ENCODE data around the gene POMGNT1. TPM values are rescaled to one million over a fixed set of nuclear protein-coding genes. Genes with fewer than 3 reads are reported as not detected.
"Not testable (repeated sequence)": the region's sequence is repeated elsewhere in the genome, so short reads cannot be mapped to it uniquely, and the experiment has no call there.

Gene POMGNT1
- total RNA-seq, 2 experiments from 2014 or later: 30.8 to 37.3 TPM

GRCh38 chr1:46224966-46225365 lies 26.7 kb upstream of the POMGNT1 start:
- Histone ChIP-seq H4K20me1 (ENCODE audit: insufficient read depth, low read length) (no peaks in the 10 kb centered on the region), H3K9me2 (ENCODE audit: insufficient read depth, low read length) (no peaks in the 10 kb centered on the region), H3K4me2 (ENCODE audit: low read length) (no peak overlapping the region), H3K27ac (ENCODE audit: low read depth, low read length, poor library complexity, severe bottlenecking) (no peak overlapping the region), H3K4me3 (ENCODE audit: low read depth, low read length, poor library complexity, severe bottlenecking) (no peak overlapping the region), H3K4me1 (ENCODE audit: insufficient read depth, low read length, poor library complexity, severe bottlenecking) (peaks cover 18% of the 10 kb centered on the region), H3K36me3 (ENCODE audit: insufficient read depth, low read length) (no peaks in the 10 kb centered on the region), H2AFZ (ENCODE audit: low read length) (no peak overlapping the region), H3K79me2 (ENCODE audit: insufficient read depth, low read depth, low read length) (no peaks in the 10 kb centered on the region), H3K9me3 (ENCODE audit: low read length) (no peaks in the 10 kb centered on the region)
- ChIA-PET CTCF (ENCODE audit: unreplicated experiment) (interaction anchor here (0.8 to 1.9 kb wide), 3 partner anchors 20 to 44 kb away, joined by 3 to 10 read pairs (median 7); no protein-coding TSS in a partner anchor), POLR2A (interaction anchor here (0.6 to 1.6 kb wide), 4 partner anchors 8 to 182 kb away, joined by 3 to 6 read pairs (median 3); no protein-coding TSS in a partner anchor)
- no peak for DNase-seq (ENCODE audit: low spot score)
- TF ChIP-seq, protein P1, sequence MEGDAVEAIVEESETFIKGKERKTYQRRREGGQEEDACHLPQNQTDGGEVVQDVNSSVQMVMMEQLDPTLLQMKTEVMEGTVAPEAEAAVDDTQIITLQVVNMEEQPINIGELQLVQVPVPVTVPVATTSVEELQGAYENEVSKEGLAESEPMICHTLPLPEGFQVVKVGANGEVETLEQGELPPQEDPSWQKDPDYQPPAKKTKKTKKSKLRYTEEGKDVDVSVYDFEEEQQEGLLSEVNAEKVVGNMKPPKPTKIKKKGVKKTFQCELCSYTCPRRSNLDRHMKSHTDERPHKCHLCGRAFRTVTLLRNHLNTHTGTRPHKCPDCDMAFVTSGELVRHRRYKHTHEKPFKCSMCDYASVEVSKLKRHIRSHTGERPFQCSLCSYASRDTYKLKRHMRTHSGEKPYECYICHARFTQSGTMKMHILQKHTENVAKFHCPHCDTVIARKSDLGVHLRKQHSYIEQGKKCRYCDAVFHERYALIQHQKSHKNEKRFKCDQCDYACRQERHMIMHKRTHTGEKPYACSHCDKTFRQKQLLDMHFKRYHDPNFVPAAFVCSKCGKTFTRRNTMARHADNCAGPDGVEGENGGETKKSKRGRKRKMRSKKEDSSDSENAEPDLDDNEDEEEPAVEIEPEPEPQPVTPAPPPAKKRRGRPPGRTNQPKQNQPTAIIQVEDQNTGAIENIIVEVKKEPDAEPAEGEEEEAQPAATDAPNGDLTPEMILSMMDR (conservative IDR thresholded peaks at IDR 0.05; ENCODE audit: low read length): no peak
- TF ChIP-seq EZH2phosphoT487 (IDR thresholded peaks at IDR 0.05; ENCODE audit: borderline replicate concordance, low read depth, low read length): no peak
- intact Hi-C loops (cut with micrococcal nuclease; ENCODE audit: unreplicated experiment): loop anchor here (10.0 kb wide), 1 partner anchor 610 kb away; no protein-coding TSS in a partner anchor
- BruUV-seq (replicated peaks): no TSS peak

DNA sequence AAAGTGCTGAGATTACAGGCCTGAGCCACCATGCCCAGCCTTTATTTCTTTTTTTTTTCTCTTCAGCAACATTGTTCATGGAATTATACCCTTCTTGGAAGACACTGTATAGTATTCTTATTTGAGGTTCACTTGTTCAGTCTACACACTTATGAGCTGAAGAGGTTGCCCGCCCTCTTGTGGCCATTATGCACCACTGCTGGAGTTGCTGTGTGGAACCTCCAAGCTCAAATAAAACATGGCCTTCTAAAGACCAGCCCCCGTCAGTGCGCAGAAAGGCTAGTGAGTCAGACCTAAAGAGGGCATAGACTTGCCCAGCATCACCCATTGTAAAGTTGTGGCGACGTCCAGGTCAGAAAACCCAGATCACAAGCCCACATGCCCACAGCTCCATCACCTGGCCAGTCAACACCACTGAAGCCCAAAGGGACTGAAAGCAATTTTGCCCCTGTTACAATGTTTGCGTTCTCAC lies 25.3 kb upstream of the POMGNT1 start:
- CTCF ChIA-PET (ENCODE audit: unreplicated experiment): interaction anchor here (0.5 to 1.9 kb wide), 13 partner anchors 11 to 293 kb away, joined by 3 to 15 read pairs (median 5); partner anchors contain the start of genes P3R3URF and POMGNT1
- DNase-seq (ENCODE audit: low spot score): peak; percentile 91
- TF ChIP-seq, protein P1 (conservative IDR thresholded peaks at IDR 0.05; ENCODE audit: low read length): peak; percentile 100
- no peak for TF ChIP-seq EZH2phosphoT487 (IDR thresholded peaks at IDR 0.05; ENCODE audit: borderline replicate concordance, low read depth, low read length)
- Histone ChIP-seq H3K4me1 (ENCODE audit: insufficient read depth, low read length, poor library complexity, severe bottlenecking) (peaks cover 18% of the 10 kb centered on the region), H3K79me2 (ENCODE audit: insufficient read depth, low read depth, low read length) (no peaks in the 10 kb centered on the region), H4K20me1 (ENCODE audit: insufficient read depth, low read length) (no peaks in the 10 kb centered on the region), H3K4me3 (ENCODE audit: low read depth, low read length, poor library complexity, severe bottlenecking) (no peak overlapping the region), H3K9me2 (ENCODE audit: insufficient read depth, low read length) (no peaks in the 10 kb centered on the region), H3K36me3 (ENCODE audit: insufficient read depth, low read length) (no peaks in the 10 kb centered on the region), H3K9me3 (ENCODE audit: low read length) (no peaks in the 10 kb centered on the region), H3K27ac (ENCODE audit: low read depth, low read length, poor library complexity, severe bottlenecking) (peak overlapping the region; percentile 22), H2AFZ (ENCODE audit: low read length) (peak overlapping the region; percentile 57), H3K4me2 (ENCODE audit: low read length) (peak overlapping the region; percentile 46; the same call in 1 of the 2 replicates)
- BruUV-seq (replicated peaks): no TSS peak
- POLR2A ChIA-PET: interaction anchor here (0.6 to 1.6 kb wide), 12 partner anchors 9 to 380 kb away, joined by 3 to 7 read pairs (median 4); partner anchors contain the start of gene POMGNT1
- intact Hi-C loops (cut with micrococcal nuclease; ENCODE audit: unreplicated experiment): loop anchor here (1.0 to 10.0 kb wide), 4 partner anchors 25 to 609 kb away; partner anchors contain the start of gene POMGNT1

DNA sequence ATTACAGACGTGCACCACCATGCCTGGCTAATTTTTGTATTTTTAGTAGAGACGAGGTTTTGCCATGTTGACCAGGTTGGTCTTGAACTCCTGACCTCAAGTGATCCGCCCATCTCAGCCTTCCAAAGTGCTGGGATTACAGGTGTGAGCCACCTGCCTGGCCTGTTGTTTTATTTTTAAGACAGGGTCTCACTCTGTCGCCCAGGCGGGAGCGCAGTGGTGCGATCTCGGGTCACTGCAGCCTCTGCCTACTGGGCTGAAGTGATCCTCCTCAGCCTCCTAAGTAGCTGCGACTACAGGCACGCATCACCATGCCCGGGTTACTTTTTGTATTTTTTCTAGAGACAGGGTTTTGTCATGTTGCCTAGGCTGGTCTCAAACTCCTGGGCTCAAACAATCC lies 24.8 kb upstream of the POMGNT1 start:
- ChIA-PET CTCF (ENCODE audit: unreplicated experiment) (interaction anchor here (0.9 to 1.9 kb wide), 8 partner anchors 12 to 293 kb away, joined by 3 to 13 read pairs (median 6); partner anchors contain the start of genes P3R3URF and POMGNT1), POLR2A (interaction anchor here (0.6 to 1.5 kb wide), 9 partner anchors 9 to 185 kb away, joined by 3 to 7 read pairs (median 4); partner anchors contain the start of gene POMGNT1)
- H3K9me2 ChIP-seq (ENCODE audit: insufficient read depth, low read length); H4K20me1 ChIP-seq (ENCODE audit: insufficient read depth, low read length); H3K36me3 ChIP-seq (ENCODE audit: insufficient read depth, low read length); H3K4me3 ChIP-seq (ENCODE audit: low read depth, low read length, poor library complexity, severe bottlenecking); BruUV-seq (replicated peaks); H3K79me2 ChIP-seq (ENCODE audit: insufficient read depth, low read depth, low read length); H3K9me3 ChIP-seq (ENCODE audit: low read length): not testable (repeated sequence)
- Histone ChIP-seq H2AFZ (ENCODE audit: low read length) (peak overlapping the region; percentile 57), H3K4me2 (ENCODE audit: low read length) (peak overlapping the region; percentile 46; the same call in 1 of the 2 replicates), H3K27ac (ENCODE audit: low read depth, low read length, poor library complexity, severe bottlenecking) (peak overlapping the region; percentile 22), H3K4me1 (ENCODE audit: insufficient read depth, low read length, poor library complexity, severe bottlenecking) (peaks cover 18% of the 10 kb centered on the region)
- peak; percentile 39 for DNase-seq (ENCODE audit: low spot score)
- intact Hi-C loops (cut with micrococcal nuclease; ENCODE audit: unreplicated experiment): loop anchor here (1.0 to 10.0 kb wide), 4 partner anchors 25 to 608 kb away; partner anchors contain the start of gene POMGNT1

Measured in OCI-LY7 (cell line).